ENCODE results near the gene DHRS11. TPM values are rescaled to one million over a fixed set of nuclear protein-coding genes. Genes with fewer than 3 reads are reported as not detected.

DHRS11 gene
- total RNA-seq, 2 experiments from 2014 or later = 8.6 to 9.2 TPM

DNA sequence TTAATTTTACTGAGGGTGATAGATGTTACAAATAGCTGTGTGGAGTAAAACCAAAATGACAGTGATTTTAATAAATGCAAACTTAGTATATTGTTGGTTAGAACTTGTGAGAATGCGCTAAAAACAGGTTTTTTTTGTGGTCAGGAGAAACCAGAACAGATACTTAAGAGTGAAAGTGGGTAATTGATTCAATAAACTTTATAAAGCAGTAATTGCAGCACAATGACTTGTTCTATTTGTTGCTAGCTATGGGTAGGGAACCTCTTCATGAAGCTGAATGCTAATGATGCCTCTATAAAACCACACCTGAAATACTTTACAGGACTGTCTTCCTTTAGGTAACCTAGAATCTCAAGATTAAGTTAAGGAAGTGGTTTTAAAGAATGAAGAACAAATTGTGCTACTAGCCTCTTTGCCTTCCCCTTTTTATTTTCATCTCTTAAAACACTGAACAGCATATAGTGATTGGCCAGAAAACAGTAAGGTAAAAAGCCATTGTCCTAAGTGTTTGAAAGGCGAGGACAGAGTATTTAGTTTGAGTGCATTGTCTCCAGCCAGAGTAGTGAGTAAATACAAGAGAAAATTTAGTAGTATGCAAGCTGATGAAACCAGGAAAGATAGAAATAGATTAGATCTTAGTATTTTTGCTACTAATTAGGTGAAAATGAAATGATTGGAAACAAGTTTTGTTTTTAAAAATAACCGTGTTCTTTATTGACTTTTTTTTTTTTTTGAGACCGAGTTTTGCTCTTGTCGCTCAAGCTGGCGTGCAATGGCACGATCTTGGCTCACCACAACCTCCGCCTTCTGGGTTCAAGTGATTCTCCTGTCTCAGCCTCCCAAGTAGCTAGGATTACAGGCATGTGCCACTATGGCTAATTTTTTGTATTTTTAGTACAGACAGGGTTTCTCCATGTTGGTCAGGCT lies 40.9 kb upstream of the DHRS11 start:
- peaks cover 49% of the 10 kb centered on the region for H3K36me3 Mint-ChIP-seq (ENCODE audit: low read depth)
- intact Hi-C loops (cut with micrococcal nuclease) = no loop called here
- peak overlapping the region; percentile 48 for H3K4me3 Mint-ChIP-seq
- H3K4me1 Mint-ChIP-seq (ENCODE audit: low read depth) = peaks cover 50% of the 10 kb centered on the region
- TF ChIP-seq, protein P1, sequence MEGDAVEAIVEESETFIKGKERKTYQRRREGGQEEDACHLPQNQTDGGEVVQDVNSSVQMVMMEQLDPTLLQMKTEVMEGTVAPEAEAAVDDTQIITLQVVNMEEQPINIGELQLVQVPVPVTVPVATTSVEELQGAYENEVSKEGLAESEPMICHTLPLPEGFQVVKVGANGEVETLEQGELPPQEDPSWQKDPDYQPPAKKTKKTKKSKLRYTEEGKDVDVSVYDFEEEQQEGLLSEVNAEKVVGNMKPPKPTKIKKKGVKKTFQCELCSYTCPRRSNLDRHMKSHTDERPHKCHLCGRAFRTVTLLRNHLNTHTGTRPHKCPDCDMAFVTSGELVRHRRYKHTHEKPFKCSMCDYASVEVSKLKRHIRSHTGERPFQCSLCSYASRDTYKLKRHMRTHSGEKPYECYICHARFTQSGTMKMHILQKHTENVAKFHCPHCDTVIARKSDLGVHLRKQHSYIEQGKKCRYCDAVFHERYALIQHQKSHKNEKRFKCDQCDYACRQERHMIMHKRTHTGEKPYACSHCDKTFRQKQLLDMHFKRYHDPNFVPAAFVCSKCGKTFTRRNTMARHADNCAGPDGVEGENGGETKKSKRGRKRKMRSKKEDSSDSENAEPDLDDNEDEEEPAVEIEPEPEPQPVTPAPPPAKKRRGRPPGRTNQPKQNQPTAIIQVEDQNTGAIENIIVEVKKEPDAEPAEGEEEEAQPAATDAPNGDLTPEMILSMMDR (IDR thresholded peaks at IDR 0.05) = no peak
- no peaks in the 10 kb centered on the region for H3K27me3 Mint-ChIP-seq
- ChIA-PET POLR2A (interaction anchor here (1.2 kb wide), 1 partner anchor 16 kb away, joined by 9 read pairs; the partner anchor contains the start of genes MYO19 and PIGW), CTCF (interaction anchor here (1.3 to 2.2 kb wide), 3 partner anchors 14 to 52 kb away, joined by 4 to 9 read pairs (median 6); partner anchors contain the start of genes MRM1, MYO19 and PIGW)
- no peaks in the 10 kb centered on the region for H3K9me3 Mint-ChIP-seq
- DNase-seq (no peak), ATAC-seq (peak; percentile 27)
- H3K27ac Mint-ChIP-seq = peak overlapping the region; percentile 68

DNA sequence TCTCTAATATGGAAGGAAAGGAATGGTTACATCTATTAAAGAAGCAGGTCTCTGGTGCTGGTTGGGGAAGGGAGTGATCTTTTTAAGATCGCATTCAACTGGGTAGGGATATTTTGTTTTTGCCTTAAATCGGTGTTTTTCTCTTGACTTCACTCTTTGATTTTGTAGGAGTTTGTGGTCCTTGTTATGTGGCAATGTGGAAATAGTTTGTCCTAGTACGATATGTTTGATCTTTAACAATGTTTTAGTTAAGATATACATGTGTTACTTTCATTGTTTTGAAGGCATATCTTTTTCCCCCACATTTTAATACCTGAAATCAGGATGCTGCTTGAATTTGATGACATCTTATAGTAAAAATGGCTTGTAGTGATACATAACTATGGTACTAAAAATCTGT lies 38.2 kb upstream of the DHRS11 start:
- DNase-seq (no peak), ATAC-seq (no peak)
- no peaks in the 10 kb centered on the region for H3K27me3 Mint-ChIP-seq
- CTCF ChIA-PET = interaction anchor here (2.2 kb wide), 1 partner anchor 49 kb away, joined by 6 read pairs; the partner anchor contains the start of gene MRM1
- TF ChIP-seq, protein P1 (IDR thresholded peaks at IDR 0.05) = no peak
- H3K27ac Mint-ChIP-seq = peak overlapping the region; percentile 47
- H3K4me1 Mint-ChIP-seq (ENCODE audit: low read depth) = peaks cover 44% of the 10 kb centered on the region
- H3K4me3 Mint-ChIP-seq = peak overlapping the region; percentile 28
- no peaks in the 10 kb centered on the region for H3K9me3 Mint-ChIP-seq
- POLR2A ChIA-PET = no interaction called here
- intact Hi-C loops (cut with micrococcal nuclease) = no loop called here
- H3K36me3 Mint-ChIP-seq (ENCODE audit: low read depth) = peaks cover 50% of the 10 kb centered on the region

DNA sequence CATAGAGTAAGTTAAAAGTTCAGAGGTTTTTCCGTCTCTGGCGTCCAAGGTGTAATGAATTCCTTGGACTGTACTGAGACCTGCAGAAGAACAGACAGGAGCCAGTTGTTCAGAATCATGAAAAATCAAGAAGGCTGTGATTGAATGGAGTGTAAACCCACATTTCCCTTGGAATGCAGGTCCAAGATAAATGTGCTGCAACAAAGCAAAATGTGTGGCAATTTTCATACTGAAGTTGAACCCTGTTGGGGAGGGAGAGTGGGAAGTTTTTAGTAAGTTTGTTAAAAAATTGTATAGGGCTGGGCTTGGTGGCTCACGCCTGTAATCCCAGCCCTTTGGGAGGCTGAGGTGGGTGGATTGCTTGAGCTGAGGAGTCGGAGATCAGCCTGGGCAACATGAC lies 25.6 kb upstream of the DHRS11 start:
- peaks cover 17% of the 10 kb centered on the region for H3K4me1 Mint-ChIP-seq (ENCODE audit: low read depth)
- TF ChIP-seq, protein P1 (IDR thresholded peaks at IDR 0.05) = no peak
- DNase-seq (no peak), ATAC-seq (no peak)
- no peaks in the 10 kb centered on the region for H3K27me3 Mint-ChIP-seq
- H3K36me3 Mint-ChIP-seq (ENCODE audit: low read depth) = peaks cover 50% of the 10 kb centered on the region
- H3K4me3 Mint-ChIP-seq = no peak overlapping the region
- peak overlapping the region; percentile 42 for H3K27ac Mint-ChIP-seq
- CTCF ChIA-PET = no interaction called here
- POLR2A ChIA-PET = interaction anchor here (1.5 to 1.6 kb wide), 2 partner anchors 10 to 13 kb away, joined by 4 to 7 read pairs; no protein-coding TSS in a partner anchor
- H3K9me3 Mint-ChIP-seq = no peaks in the 10 kb centered on the region
- intact Hi-C loops (cut with micrococcal nuclease) = no loop called here

DNA sequence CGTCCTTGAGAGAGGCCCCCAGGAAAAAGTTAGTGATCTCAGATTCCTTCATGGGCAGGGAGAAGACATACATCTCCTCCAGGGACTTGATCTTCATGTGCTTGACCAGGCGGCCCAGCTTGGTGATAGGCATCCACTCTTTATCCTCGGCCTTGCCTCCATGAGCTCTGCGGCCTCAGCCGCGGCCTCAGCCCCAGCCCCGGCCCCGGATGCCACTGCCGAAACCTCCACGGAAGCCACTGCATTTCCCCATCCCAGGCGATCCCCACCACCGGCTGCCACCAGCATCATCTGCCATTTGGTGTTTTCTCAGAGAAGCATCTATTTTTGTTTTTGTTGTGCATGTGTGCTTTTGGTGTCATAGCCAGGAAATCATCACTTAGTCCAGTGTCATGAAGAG lies 16.7 kb upstream of the DHRS11 start:
- no peak overlapping the region for H3K27ac Mint-ChIP-seq
- no peaks in the 10 kb centered on the region for H3K9me3 Mint-ChIP-seq
- ChIA-PET CTCF (interaction anchor here (0.9 kb wide), 1 partner anchor 18 kb away, joined by 3 read pairs; no protein-coding TSS in a partner anchor), POLR2A (interaction anchor here (1.1 kb wide), 1 partner anchor 18 kb away, joined by 3 read pairs; no protein-coding TSS in a partner anchor)
- TF ChIP-seq, protein P1 (IDR thresholded peaks at IDR 0.05) = no peak
- intact Hi-C loops (cut with micrococcal nuclease) = no loop called here
- peaks cover 46% of the 10 kb centered on the region for H3K36me3 Mint-ChIP-seq (ENCODE audit: low read depth)
- no peak for DNase-seq
- ATAC-seq = no peak
- H3K27me3 Mint-ChIP-seq = no peaks in the 10 kb centered on the region
- peaks cover 7% of the 10 kb centered on the region for H3K4me1 Mint-ChIP-seq (ENCODE audit: low read depth)
- H3K4me3 Mint-ChIP-seq = no peak overlapping the region

DNA sequence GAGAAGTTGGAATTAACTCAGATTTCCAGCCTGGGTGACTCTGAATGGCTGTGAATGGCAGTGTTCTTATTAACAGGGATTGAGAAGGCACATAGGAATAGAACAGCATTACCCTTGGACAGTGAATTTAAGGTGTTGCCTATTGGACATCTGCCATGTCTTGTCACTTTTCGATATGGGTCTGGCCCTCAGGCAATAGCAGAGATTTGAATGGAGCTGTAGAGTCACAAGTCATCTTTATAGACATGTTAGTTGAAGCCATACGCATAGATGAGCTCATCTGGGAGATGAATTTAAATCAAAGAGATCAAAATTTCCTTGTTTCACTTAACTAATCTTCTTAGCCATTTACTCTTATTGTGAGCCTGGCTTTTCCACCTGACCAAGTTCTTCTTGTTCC lies 14.9 kb upstream of the DHRS11 start:
- TF ChIP-seq, protein P1 (IDR thresholded peaks at IDR 0.05) = no peak
- POLR2A ChIA-PET = interaction anchor here (0.7 to 1.2 kb wide), 2 partner anchors 14 to 17 kb away, joined by 4 to 5 read pairs; partner anchors contain the start of gene DHRS11

More for the DNA sequence above, 14.9 kb upstream of the DHRS11 start:
- no peaks in the 10 kb centered on the region for H3K27me3 Mint-ChIP-seq
- CTCF ChIA-PET = no interaction called here
- H3K27ac Mint-ChIP-seq = peak overlapping the region; percentile 17
- DNase-seq = no peak
- peaks cover 45% of the 10 kb centered on the region for H3K36me3 Mint-ChIP-seq (ENCODE audit: low read depth)
- H3K4me3 Mint-ChIP-seq = no peak overlapping the region
- intact Hi-C loops (cut with micrococcal nuclease) = no loop called here
- H3K9me3 Mint-ChIP-seq = no peaks in the 10 kb centered on the region
- peaks cover 7% of the 10 kb centered on the region for H3K4me1 Mint-ChIP-seq (ENCODE audit: low read depth)
- no peak for ATAC-seq
